Measurements from ENCODE around the gene STRA8.

Gene STRA8

DNA sequence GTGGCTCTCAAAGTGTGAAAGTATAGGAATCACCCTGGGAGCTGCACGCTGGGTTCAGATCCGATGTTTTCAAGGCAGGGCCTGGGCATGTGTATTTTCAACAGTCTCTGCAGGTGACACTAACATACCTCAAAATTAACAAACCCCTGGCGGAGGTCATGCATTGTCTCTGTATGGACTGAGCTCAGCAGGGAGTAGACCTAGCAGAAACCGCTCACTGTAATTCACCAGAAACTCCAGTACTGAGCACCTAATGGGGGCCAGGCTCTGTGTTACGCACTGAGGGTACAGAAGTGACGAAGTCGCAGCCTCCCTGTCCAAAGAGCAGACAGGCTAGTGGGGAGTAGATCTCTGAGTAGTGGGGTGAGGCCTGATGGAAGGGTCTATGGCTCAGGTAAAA is 5.6 kb downstream of the STRA8 start:
- DNase-seq, result no peak

DNA sequence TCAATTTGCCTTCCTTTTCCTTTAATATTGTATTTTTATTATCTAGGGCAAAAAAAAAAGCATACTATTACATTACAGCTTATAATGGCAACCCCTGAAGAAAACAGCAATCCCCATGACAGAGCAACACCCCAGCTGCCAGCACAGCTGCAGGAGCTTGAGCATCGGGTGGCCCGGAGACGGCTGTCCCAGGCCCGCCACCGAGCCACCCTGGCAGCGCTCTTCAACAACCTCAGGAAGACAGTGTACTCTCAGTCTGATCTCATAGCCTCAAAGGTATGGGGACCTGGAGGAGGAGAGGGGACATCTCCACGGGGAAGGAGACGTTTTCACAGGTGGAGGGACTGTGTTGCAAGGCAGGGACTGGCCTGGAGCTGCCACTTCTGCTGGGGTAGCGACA is 6.8 kb downstream of the STRA8 start:
- DNase-seq, result no peak

DNA sequence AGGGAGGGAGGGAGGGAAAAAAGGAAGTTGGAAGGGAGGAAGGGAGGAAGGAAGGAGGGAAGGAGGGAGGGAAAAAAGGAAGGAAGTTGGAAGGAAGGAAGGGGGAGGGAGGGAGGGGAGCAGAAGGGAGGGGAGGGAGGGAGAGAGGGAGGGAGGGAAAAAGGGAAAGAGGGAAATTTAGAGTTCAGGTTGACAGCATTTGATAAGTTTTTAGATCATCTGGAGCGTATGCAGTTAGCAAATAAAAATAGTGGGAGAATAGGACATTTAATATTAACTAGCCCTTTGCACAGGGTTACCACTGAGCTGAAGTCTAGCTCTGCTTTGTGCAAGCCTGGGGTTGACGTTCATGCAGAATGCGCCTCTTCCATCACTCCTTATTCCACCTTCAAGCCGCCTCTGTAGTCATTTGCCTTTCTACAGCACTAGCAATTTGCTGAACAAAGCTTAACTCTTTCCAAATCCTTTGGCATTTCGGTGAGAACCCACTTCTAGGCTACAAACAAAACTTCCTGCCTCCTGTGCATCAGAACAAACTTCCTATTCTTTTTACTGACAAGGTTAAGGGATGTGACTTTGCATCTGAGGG is 8.6 kb downstream of the STRA8 start:
- DNase-seq, result no peak

DNA sequence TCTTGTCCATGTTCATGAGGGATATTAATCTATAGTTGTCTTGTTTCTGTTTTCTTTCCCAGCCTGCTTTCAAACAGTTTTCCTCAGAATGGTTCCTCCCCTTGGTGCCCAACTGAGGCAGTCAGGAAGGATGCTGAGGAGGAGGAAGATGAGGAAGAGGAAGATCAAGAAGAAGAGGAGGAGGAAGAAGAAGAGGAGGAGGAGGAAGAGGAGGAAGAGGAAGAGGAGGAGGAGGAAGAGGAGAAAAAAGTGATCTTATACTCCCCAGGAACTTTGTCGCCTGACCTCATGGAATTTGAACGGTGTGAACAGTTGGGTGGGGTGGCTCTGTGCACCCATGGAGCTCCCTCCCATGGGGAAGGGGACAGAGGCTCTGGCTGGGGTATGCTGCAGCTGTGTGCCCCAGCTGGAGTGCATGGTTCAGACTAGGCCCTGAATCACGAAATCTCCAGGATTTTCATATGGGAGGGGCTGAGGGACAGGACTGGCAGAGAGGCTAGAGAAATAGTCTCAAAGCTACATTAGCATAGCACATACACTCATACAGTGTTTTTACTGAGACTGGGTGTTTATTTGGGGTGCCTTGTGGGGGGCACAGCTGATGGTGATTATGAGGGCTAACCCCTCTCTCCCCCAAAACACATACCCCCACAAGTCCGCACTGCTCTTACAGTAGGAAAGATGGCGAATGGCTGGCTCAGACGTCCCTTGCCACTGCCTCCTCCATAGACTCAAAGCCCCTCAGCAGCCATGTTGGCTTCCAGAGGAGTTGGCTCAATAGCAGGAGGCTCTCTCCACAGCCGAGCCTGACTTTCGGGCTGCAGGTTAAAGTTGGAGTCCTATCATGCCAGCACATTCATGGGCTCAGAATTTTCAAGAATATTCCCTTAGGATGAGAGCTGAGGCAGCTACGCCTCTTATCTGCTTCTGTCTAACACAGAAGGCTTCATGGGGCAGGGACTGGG is 11.9 kb downstream of the STRA8 start:
- no peak for DNase-seq

DNA sequence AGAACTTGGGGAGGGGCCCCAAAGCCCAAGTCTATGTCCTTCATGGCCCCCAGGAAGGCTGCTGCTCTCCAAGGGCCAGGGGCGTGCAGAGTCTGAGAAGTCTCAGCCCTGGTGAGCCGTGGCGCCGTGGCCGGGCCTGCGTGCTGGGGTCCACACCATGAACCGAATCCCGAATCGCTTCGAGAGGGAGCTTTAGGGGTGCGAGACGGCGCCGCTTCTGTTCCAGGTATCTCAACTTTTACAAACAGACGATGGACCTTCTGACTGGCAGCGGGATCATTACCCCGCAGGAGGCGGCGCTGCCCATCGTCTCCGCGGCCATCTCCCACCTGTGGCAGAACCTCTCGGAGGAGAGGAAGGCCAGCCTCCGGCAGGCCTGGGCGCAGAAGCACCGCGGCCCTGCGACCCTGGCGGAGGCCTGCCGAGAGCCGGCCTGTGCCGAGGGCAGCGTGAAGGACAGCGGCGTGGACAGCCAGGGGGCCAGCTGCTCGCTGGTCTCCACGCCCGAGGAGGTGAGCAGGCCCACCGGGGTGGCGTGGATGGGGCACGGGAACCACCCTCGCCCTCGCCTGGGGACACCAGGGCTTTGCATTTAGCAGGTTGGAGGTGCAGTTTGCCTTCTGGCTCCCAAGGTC is 12.7 kb downstream of the STRA8 start:
- no peak for DNase-seq

GRCh38 chr7:135247746-135248471 is 14.3 kb downstream of the STRA8 start:
- no peak for DNase-seq

GRCh38 chr7:135248546-135248945 is 14.9 kb downstream of the STRA8 start:
- no peak for DNase-seq

DNA sequence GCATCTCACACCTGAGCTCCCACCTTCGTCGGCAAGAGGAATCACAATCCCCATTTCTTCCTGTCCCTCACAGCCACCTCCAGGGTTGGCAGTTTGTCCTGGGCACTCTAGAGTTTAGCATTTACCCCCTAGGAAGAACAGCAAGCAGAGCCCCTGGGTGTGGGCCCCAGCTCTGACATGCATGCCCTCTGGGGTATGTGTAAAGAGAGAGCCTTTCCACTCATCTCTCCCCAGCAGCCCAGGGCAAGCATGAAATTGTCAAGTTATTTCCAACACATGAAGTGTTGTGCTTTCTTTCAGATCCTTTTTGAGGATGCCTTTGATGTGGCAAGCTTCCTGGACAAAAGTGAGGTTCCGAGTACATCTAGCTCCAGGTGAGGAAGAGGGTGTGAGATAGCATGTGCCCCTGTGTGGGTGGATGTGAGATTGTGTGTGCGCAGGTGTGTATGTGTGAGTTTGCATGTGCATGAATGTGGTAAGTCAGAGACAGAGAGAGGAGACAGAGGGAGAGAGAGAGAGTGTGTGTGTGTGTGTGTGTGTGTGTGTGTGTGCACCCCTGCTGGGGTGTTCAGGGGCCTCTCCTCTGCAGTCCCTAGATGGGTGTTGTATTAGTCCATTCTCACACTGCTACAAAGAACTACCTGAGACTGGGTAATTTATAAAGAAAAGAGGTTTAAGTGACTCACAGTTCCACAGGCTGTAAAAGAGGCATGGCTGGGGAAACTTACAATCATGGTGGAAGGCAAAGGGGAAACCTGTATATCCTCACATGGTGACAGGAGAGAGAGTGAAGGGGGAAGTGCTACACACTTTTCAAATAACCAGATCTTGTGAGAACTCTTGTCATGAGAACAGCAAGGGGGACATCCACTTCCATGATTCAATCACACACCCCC is 18.1 kb downstream of the STRA8 start:
- DNase-seq, result no peak

GRCh38 chr7:135253851-135254771 is 20.5 kb downstream of the STRA8 start:
- no peak for DNase-seq

DNA sequence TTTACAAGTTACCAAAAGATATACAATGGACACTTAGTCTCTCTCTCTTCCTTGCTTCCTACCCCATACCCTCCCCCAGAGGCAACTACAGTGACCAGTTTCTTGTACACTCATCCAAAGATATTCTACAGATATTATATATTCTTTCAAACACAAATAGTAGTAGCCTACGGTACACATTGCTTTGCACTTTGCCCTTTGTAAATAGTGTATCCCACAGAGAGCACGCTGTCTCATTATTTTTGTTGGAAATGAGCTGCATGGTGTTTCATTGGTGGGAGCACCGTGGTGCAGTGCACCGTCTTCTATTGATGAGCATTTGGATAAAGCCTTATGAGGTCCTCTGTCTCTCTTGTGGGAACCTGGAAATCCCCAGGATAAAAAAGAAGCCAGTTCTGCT is 24.2 kb downstream of the STRA8 start:
- no peak for DNase-seq

DNA sequence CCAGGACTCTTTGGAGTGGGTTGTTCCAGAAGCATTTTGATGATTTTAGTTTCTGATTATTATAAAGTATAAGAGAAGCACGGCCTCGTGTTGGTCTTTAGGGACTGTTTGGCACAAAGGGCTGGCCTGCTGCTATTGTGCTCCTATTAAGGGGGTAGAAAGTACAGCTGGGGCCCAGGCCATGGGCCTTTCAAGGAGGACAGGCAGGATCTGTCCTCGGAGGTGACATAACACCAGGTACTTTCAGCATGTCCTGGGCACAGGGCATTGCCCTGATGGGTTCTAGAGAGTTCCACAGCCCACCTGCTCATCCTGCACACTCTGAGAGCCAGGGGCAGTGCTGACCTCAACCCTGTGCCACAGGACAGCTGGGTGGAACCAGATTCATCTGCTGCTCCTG is 24.9 kb downstream of the STRA8 start:
- no peak for DNase-seq

- DNase-seq, result no peak
These were observed 26.1 kb downstream of the STRA8 start for GRCh38 chr7:135259702-135260101.

- no peak for DNase-seq
These were observed 26.8 kb downstream of the STRA8 start for GRCh38 chr7:135260470-135260869.

GRCh38 chr7:135260930-135261721 is 27.5 kb downstream of the STRA8 start:
- DNase-seq, result no peak

GRCh38 chr7:135262623-135263320 is 29.1 kb downstream of the STRA8 start:
- DNase-seq, result no peak

- DNase-seq, result no peak
These were observed 29.8 kb downstream of the STRA8 start for GRCh38 chr7:135263321-135263970.

DNA sequence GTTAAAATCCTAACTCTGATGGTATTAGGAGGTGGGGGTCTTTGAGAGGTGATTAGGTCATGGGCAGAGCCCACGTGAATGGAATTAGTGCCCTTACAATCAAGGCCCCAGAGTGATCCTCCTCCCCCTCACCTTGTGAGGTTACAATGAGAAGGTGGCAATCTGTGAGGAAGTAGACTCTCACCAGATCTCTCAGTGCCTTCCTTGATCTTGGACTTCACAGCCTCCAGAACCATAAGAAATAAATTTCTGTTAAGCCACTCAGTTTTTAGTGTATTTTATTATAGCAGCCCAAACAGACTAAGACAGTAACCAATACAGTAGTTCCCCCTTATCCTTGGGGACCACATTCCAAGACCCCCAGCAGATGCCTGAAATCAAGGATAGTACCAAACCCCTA is 32.0 kb downstream of the STRA8 start:
- DNase-seq, result no peak

- DNase-seq, result no peak
These were observed 36.3 kb downstream of the STRA8 start for GRCh38 chr7:135269921-135270320.

Data from CD4-positive, alpha-beta T cell treated with Interleukin-21 for 1 hour (primary cell).